ENCODE results near the gene TEAD2.

The TEAD2 gene

GRCh38 chr19:49347191-49347590 is 15.0 kb downstream of the TEAD2 start:
- DNase-seq, result no peak

- DNase-seq, result no peak
Observed at GRCh38 chr19:49344505-49345423, 17.5 kb downstream of the TEAD2 start.

GRCh38 chr19:49343123-49343522 is 19.1 kb downstream of the TEAD2 start:
- no peak for DNase-seq

- peak; percentile 42 for DNase-seq
Observed at GRCh38 chr19:49342291-49342721, 19.9 kb downstream of the TEAD2 start.

- peak; percentile 38 for DNase-seq
Observed at GRCh38 chr19:49340865-49341718, 21.1 kb downstream of the TEAD2 start.

GRCh38 chr19:49340069-49340864 is 21.9 kb downstream of the TEAD2 start:
- peak; percentile 74 for DNase-seq

- DNase-seq, result peak; percentile 96
Observed at GRCh38 chr19:49339301-49340068, 22.7 kb downstream of the TEAD2 start.

GRCh38 chr19:49338691-49339300 is 23.4 kb downstream of the TEAD2 start:
- DNase-seq, result peak; percentile 97

GRCh38 chr19:49338023-49338677 is 24.1 kb downstream of the TEAD2 start:
- peak; percentile 61 for DNase-seq

- DNase-seq, result peak; percentile 54
Observed at GRCh38 chr19:49337267-49338022, 24.8 kb downstream of the TEAD2 start.

- peak; percentile 38 for DNase-seq
Observed at GRCh38 chr19:49336482-49337266, 25.5 kb downstream of the TEAD2 start.

- DNase-seq, result peak; percentile 16
Observed at GRCh38 chr19:49335784-49336481, 26.3 kb downstream of the TEAD2 start.

- DNase-seq, result peak; percentile 43
Observed at GRCh38 chr19:49335071-49335783, 27.0 kb downstream of the TEAD2 start, which contains the start of gene CD37. CD37 (plus strand) TSS chr19:49335406; CDS start chr19:49335541, 135 bp downstream.

- peak; percentile 49 for DNase-seq
Observed at GRCh38 chr19:49333811-49334288, 28.4 kb downstream of the TEAD2 start.

GRCh38 chr19:49333418-49333805 is 28.8 kb downstream of the TEAD2 start:
- no peak for DNase-seq

- DNase-seq, result peak; percentile 8
Observed at GRCh38 chr19:49332691-49333417, 29.4 kb downstream of the TEAD2 start.

GRCh38 chr19:49331616-49332055 is 30.6 kb downstream of the TEAD2 start:
- peak; percentile 68 for DNase-seq
